Esophagus muscularis mucosa (tissue), 3 donors: ENCODE results near the gene CRYBG1.

Source experiments
- POLR2A ChIP-seq: fragments of 450-650 bp; IDR thresholded peaks from one replicate; pipeline ENCODE4 v1.6.1; 2017; ENCODE audit warnings: antibody characterized with exemption, moderate library complexity, mild to moderate bottlenecking, low read depth
- POLR2AphosphoS5 ChIP-seq, 2 donors: sonication (generic); formaldehyde crosslinking; IDR thresholded peaks; one replicate each; pipeline ENCODE4 v1.6.1; 2017; ENCODE audit warnings: antibody characterized with exemption in 2 of 2
- TF ChIP-seq, protein P1 (sequence below), 3 experiments: fragments of 200-600 bp in 2 of 3; fragments of 450-650 bp in 1 of 3; sonication (generic) in 2 of 3; IDR thresholded peaks; one replicate each; pipeline ENCODE4 v1.5.1; 2017 to 2019; ENCODE audit warnings: antibody characterized with exemption in 3 of 3, mild to moderate bottlenecking in 2 of 3, moderate library complexity in 1 of 3

DNA sequence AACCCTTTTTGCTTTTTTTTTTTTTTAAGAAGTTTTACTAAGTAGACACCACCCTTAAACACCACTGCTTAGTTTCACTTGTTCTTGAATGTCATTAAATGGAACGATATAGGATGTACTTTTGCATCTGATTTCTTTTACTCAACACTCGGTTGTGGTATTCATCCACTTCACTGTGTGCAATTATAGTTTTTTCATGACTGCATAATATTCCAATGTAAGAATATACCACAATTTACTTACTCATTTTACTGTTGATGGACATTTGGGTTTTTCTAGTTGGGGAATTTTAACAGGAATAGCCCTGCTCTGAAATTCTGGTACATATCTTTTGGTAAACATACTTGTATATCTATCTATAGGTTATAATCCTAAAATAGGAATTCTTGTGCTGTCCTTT lies 238.9 kb downstream of the CRYBG1 start:
- TF ChIP-seq, protein P1, sequence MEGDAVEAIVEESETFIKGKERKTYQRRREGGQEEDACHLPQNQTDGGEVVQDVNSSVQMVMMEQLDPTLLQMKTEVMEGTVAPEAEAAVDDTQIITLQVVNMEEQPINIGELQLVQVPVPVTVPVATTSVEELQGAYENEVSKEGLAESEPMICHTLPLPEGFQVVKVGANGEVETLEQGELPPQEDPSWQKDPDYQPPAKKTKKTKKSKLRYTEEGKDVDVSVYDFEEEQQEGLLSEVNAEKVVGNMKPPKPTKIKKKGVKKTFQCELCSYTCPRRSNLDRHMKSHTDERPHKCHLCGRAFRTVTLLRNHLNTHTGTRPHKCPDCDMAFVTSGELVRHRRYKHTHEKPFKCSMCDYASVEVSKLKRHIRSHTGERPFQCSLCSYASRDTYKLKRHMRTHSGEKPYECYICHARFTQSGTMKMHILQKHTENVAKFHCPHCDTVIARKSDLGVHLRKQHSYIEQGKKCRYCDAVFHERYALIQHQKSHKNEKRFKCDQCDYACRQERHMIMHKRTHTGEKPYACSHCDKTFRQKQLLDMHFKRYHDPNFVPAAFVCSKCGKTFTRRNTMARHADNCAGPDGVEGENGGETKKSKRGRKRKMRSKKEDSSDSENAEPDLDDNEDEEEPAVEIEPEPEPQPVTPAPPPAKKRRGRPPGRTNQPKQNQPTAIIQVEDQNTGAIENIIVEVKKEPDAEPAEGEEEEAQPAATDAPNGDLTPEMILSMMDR (IDR thresholded peaks at IDR 0.05): no peak
- TF ChIP-seq POLR2A (no peak), POLR2AphosphoS5 (IDR thresholded peaks at IDR 0.05) (no peak)
